HepG2 (cell line): ENCODE results near the gene FAHD1. TPM values are rescaled to one million over a fixed set of nuclear protein-coding genes. Genes with fewer than 3 reads are reported as not detected.

Experiments
- ATAC-seq: fragments of 200-7000 bp; cut with Tn5 transposase; 3 replicates; pipeline ENCODE4 v1.9.1; 2020; ENCODE audit warnings: mild to moderate bottlenecking, moderate library complexity
- BruUV-seq: library from RNA; stranded (reverse); fragments of 400-500 nt; replicated peaks from 2 replicates; lab custom pipeline; 2021; lab: Mats Ljungman, UMichigan
- CTCF ChIA-PET: fragments of 300-600 bp; formaldehyde crosslinking; extraction: SDS; loops from one replicate; lab custom pipeline; 2021; ENCODE audit warnings: low total read pairs, inconsistent platforms, low intra/inter-chr PET ratio; lab: Yijun Ruan, JAX
- POLR2A ChIA-PET: fragments of 350-600 bp; sonication (Branson Sonifier 250); formaldehyde crosslinking; loops from one replicate; lab custom pipeline; 2020; ENCODE audit warnings: antibody characterized with exemption, inconsistent platforms; lab: Yijun Ruan, JAX
- DNase-seq: peaks from one replicate; pipeline ENCODE4 v3.0.0-alpha.2; 2015; ENCODE audit warnings: low spot score
- FAIRE-seq: peaks from 3 replicates; lab custom pipeline; 2011; peaks lifted over from hg19 to GRCh38; lab: Jason Lieb, UNC
- H2AFZ ChIP-seq: one replicate; pipeline ENCODE4 v1.6.1; 2011; ENCODE audit warnings: low read length, inconsistent platforms
- H3K27ac ChIP-seq: fragments of 300-600 bp; 3 replicates; pipeline ENCODE4 v1.8.0; 2011; ENCODE audit warnings: mixed run types, mild to moderate bottlenecking, mixed read lengths, low read length, inconsistent platforms; ENCODE audit not compliant: insufficient read depth; ENCODE audit errors: extremely low read length
- H3K27me3 ChIP-seq, 2 experiments: fragments of 200-600 bp in 1 of 2; 2 replicates in 1 of 2; 3 replicates in 1 of 2; pipeline versions ENCODE4 v1.6.0 to v1.8.0; 2011; ENCODE audit warnings: low read length in 2 of 2, mild to moderate bottlenecking in 2 of 2, moderate library complexity in 2 of 2, inconsistent platforms in 1 of 2; ENCODE audit not compliant: insufficient read depth in 2 of 2, control insufficient read depth in 1 of 2
- H3K36me3 ChIP-seq, 2 experiments: fragments of 200-600 bp in 1 of 2; replicated peaks in 1 of 2; 2 replicates in 1 of 2; 3 replicates in 1 of 2; pipeline versions ENCODE4 v1.5.1 to v1.8.0; 2011; ENCODE audit warnings: low read length in 2 of 2, inconsistent platforms in 1 of 2; ENCODE audit not compliant: insufficient read depth in 2 of 2, control insufficient read depth in 1 of 2
- H3K4me1 ChIP-seq: 2 replicates; pipeline ENCODE4 v1.5.1; 2012; ENCODE audit warnings: low read length, inconsistent platforms; ENCODE audit not compliant: insufficient read depth
- H3K4me2 ChIP-seq: 2 replicates; pipeline ENCODE4 v1.6.0; 2011; ENCODE audit warnings: low read depth, low read length, inconsistent platforms
- H3K4me3 ChIP-seq, 3 experiments: fragments of 200-600 bp in 1 of 3; sonication (generic), shearing (Covaris generic) in 1 of 3; replicated peaks in 1 of 3; 2 replicates each; pipeline ENCODE4 v1.5.1; 2011 to 2016; ENCODE audit warnings: low read length in 3 of 3, inconsistent platforms in 2 of 3, low read depth in 2 of 3, mild to moderate bottlenecking in 2 of 3, control low read depth in 1 of 3, mixed read lengths in 1 of 3; ENCODE audit not compliant: insufficient read depth in 1 of 3
- H3K79me2 ChIP-seq: one replicate; pipeline ENCODE4 v1.6.1; 2011; ENCODE audit warnings: low read length, inconsistent platforms; ENCODE audit not compliant: insufficient read depth
- H3K9ac ChIP-seq: 2 replicates; pipeline ENCODE4 v1.6.0; 2011; ENCODE audit warnings: mild to moderate bottlenecking, low read depth, low read length, inconsistent platforms; ENCODE audit not compliant: insufficient read depth
- H3K9me3 ChIP-seq: 2 replicates; pipeline ENCODE4 v1.5.1; 2012; ENCODE audit warnings: mild to moderate bottlenecking, low read length
- H4K20me1 ChIP-seq: 2 replicates; pipeline ENCODE4 v1.6.0; 2011; ENCODE audit warnings: inconsistent platforms, mild to moderate bottlenecking, low read length, moderate library complexity; ENCODE audit not compliant: insufficient read depth
- FOXP1 ChIP-seq, 2 experiments: fragments of 450-650 bp in 1 of 2; IDR thresholded peaks; 2 replicates each; pipeline ENCODE4 v1.6.1; 2017 to 2018; ENCODE audit warnings: antibody characterized with exemption in 1 of 2
- MAF1 ChIP-seq: sonication (generic); formaldehyde crosslinking; IDR thresholded peaks from 2 replicates; pipeline ENCODE4 v1.5.0; 2020; ENCODE audit warnings: missing genetic modification reagents, borderline replicate concordance
- MIER2 ChIP-seq: IDR thresholded peaks from 2 replicates; pipeline ENCODE4 v1.6.1; 2016; ENCODE audit warnings: missing biosample characterization, missing genetic modification reagents
- NCOR1 ChIP-seq: fragments of 200-600 bp; sonication (generic); IDR thresholded peaks from 2 replicates; pipeline ENCODE4 v1.7.0; 2017; ENCODE audit warnings: antibody characterized with exemption, low read length, borderline replicate concordance
- RAD51 ChIP-seq: fragments of 450-650 bp; IDR thresholded peaks from 2 replicates; pipeline ENCODE4 v1.6.1; 2016; ENCODE audit warnings: borderline replicate concordance
- SOX6 ChIP-seq, 2 experiments: fragments of 450-650 bp in 1 of 2; sonication (generic) in 1 of 2; formaldehyde crosslinking in 1 of 2; IDR thresholded peaks; 2 replicates each; pipeline versions ENCODE4 v1.4.0 to v1.6.1; 2017 to 2020; ENCODE audit warnings: antibody characterized with exemption in 1 of 2, mild to moderate bottlenecking in 1 of 2, missing genetic modification reagents in 1 of 2
- SPEN ChIP-seq: sonication (generic); formaldehyde crosslinking; IDR thresholded peaks from 2 replicates; pipeline ENCODE4 v1.5.1; 2020; ENCODE audit warnings: low read depth, mild to moderate bottlenecking, missing genetic modification reagents
- SRY ChIP-seq: sonication (generic); formaldehyde crosslinking; IDR thresholded peaks from 2 replicates; pipeline ENCODE4 v1.8.0; 2022; ENCODE audit warnings: mild to moderate bottlenecking, missing genetic modification reagents
- ZNF335 ChIP-seq: sonication (generic); formaldehyde crosslinking; IDR thresholded peaks from 2 replicates; pipeline ENCODE4 v1.4.0; 2020; ENCODE audit warnings: missing genetic modification reagents
- ZNF354B ChIP-seq: sonication (generic); formaldehyde crosslinking; IDR thresholded peaks from 2 replicates; pipeline ENCODE4 v1.8.0; 2022; ENCODE audit warnings: mild to moderate bottlenecking, missing genetic modification reagents
- ZSCAN21 ChIP-seq: sonication (generic); formaldehyde crosslinking; IDR thresholded peaks from 2 replicates; pipeline ENCODE4 v1.8.0; 2022; ENCODE audit warnings: mild to moderate bottlenecking, missing genetic modification reagents, moderate library complexity, borderline replicate concordance
- WGBS: methylation state at CpG from one replicate; pipeline ENCODE4 v1.1.6; 2017; ENCODE audit warnings: low lambda C conversion rate; 5-methylcytosine and 5-hydroxymethylcytosine counted together
- in situ Hi-C: cut with HindIII; loops from 2 replicates; pipeline ENCODE4 v1.10.0; 2017; ENCODE audit warnings: low pct_unique_long_range_greater_than_20kb; ENCODE audit not compliant: extremely low pct_ligation_motif_present
- intact Hi-C: fragments of 100-400 bp; cut with micrococcal nuclease; formaldehyde crosslinking; loops from one replicate; pipeline ENCODE4 v1.10.0; 2022; ENCODE audit not compliant: unreplicated experiment
- polyA plus RNA-seq, 8 experiments: library from polyadenylated mRNA; depleted of rRNA in 3 of 8; stranded (reverse) in 7 of 8; unstranded in 1 of 8; fragments of >200 nt; fragmentation: Illumina TruSeq in 4 of 8; extraction: Trizol in 4 of 8; gene quantifications; 2 replicates each; pipeline versions ENCODE4 v1.2.1 to v1.2.3, GENCODE V29; 2011 to 2016; ENCODE audit warnings: low read depth in 4 of 8, missing spikeins in 1 of 8, mixed read lengths in 1 of 8; ENCODE audit not compliant: insufficient read depth in 1 of 8
- total RNA-seq, 5 experiments: library from RNA; depleted of rRNA; stranded (reverse); fragments of >200 nt; fragmentation: Illumina TruSeq; extraction: Trizol; gene quantifications; 2 replicates each; pipeline ENCODE4 v1.2.3, GENCODE V29; 2016; ENCODE audit warnings: low read depth in 1 of 5
- TF ChIP-seq, protein P1 (sequence below): fragments of 450-650 bp; IDR thresholded peaks from 2 replicates; pipeline ENCODE4 v1.6.1; 2017; ENCODE audit warnings: mild to moderate bottlenecking
- TF ChIP-seq, protein P2 (sequence below): sonication (generic); formaldehyde crosslinking; IDR thresholded peaks from 2 replicates; pipeline ENCODE4 v1.9.0; 2021; ENCODE audit warnings: missing genetic modification reagents, borderline replicate concordance
- TF ChIP-seq, protein P3 (sequence below): IDR thresholded peaks from 2 replicates; pipeline ENCODE4 v1.6.1; 2016; ENCODE audit warnings: low read depth, missing genetic modification reagents, missing compliant biosample characterization

The FAHD1 gene
- total and polyA plus RNA-seq, 2 of the 13 experiments (the other 11 are each of a cell fraction or from before 2014, with no cell fraction given), result 39.0 to 45.3 TPM

DNA sequence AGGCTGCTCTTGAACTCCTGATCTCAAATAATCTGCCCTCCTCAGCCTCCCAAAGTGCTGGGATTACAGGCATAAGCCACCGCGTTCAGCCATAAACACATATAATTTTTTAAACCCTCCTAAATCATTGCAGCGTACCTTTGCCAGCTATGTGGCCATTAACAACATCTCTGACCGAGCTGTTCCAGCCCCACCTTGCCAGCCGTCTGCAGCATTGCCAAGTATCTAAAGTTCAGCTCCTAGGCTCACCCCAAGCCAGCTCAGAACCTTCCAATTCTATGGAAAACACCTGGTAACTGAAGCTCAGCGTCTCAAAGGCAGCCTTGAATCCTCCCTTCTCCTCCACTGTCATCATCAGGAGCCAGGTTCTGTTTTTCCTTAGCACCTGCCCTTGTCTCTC lies 50.1 kb downstream of the FAHD1 start:
- FAIRE-seq (no peak), DNase-seq (no peak), ATAC-seq (no peak)
- Histone ChIP-seq H2AFZ (no peak overlapping the region), H3K27ac (no peak overlapping the region), H3K4me3 (no peak overlapping the region), H3K36me3 (no peaks in the 10 kb centered on the region), H3K4me1 (peaks cover 23% of the 10 kb centered on the region), H3K9me3 (no peaks in the 10 kb centered on the region), H4K20me1 (no peaks in the 10 kb centered on the region), H3K27me3 (peaks cover 1 to 8% of the 10 kb centered on the region in 2 experiments; a peak in 4 of 5 replicates), H3K9ac (no peak overlapping the region), H3K4me2 (0 out of 2 replicates have a peak overlapping the region, but pooled peaks have one; percentile 3), H3K79me2 (no peaks in the 10 kb centered on the region)
- ChIA-PET POLR2A (interaction anchor here (0.9 kb wide), 1 partner anchor 88 kb away, joined by 3 read pairs; the partner anchor contains the start of gene RPS2), CTCF (no interaction called here)
- BruUV-seq, result no TSS peak
- in situ Hi-C loops, result no loop called here
- intact Hi-C loops, result no loop called here
- WGBS, result 44% methylated on average over 6 of the region's 6 CpGs
- TF ChIP-seq, protein P1, sequence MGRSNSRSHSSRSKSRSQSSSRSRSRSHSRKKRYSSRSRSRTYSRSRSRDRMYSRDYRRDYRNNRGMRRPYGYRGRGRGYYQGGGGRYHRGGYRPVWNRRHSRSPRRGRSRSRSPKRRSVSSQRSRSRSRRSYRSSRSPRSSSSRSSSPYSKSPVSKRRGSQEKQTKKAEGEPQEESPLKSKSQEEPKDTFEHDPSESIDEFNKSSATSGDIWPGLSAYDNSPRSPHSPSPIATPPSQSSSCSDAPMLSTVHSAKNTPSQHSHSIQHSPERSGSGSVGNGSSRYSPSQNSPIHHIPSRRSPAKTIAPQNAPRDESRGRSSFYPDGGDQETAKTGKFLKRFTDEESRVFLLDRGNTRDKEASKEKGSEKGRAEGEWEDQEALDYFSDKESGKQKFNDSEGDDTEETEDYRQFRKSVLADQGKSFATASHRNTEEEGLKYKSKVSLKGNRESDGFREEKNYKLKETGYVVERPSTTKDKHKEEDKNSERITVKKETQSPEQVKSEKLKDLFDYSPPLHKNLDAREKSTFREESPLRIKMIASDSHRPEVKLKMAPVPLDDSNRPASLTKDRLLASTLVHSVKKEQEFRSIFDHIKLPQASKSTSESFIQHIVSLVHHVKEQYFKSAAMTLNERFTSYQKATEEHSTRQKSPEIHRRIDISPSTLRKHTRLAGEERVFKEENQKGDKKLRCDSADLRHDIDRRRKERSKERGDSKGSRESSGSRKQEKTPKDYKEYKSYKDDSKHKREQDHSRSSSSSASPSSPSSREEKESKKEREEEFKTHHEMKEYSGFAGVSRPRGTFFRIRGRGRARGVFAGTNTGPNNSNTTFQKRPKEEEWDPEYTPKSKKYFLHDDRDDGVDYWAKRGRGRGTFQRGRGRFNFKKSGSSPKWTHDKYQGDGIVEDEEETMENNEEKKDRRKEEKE, result no peak
- TF ChIP-seq MAF1 (CRISPR knock-in tag) (no peak), FOXP1 (IDR thresholded peaks at IDR 0.05) (no peak), FOXP1 (CRISPR knock-in tag; IDR thresholded peaks at IDR 0.05) (no peak), ZNF354B (CRISPR knock-in tag) (no peak), SPEN (no peak), SOX6 (IDR thresholded peaks at IDR 0.05) (no peak), SOX6 (CRISPR knock-in tag; IDR thresholded peaks at IDR 0.05) (no peak), MIER2 (no peak), RAD51 (no peak), NCOR1 (no peak), SRY (CRISPR knock-in tag) (no peak), ZSCAN21 (CRISPR knock-in tag) (no peak), ZNF335 (CRISPR knock-in tag) (no peak)
- TF ChIP-seq, protein P2, sequence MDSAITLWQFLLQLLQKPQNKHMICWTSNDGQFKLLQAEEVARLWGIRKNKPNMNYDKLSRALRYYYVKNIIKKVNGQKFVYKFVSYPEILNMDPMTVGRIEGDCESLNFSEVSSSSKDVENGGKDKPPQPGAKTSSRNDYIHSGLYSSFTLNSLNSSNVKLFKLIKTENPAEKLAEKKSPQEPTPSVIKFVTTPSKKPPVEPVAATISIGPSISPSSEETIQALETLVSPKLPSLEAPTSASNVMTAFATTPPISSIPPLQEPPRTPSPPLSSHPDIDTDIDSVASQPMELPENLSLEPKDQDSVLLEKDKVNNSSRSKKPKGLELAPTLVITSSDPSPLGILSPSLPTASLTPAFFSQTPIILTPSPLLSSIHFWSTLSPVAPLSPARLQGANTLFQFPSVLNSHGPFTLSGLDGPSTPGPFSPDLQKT (CRISPR knock-in tag), result no peak
- TF ChIP-seq, protein P3, sequence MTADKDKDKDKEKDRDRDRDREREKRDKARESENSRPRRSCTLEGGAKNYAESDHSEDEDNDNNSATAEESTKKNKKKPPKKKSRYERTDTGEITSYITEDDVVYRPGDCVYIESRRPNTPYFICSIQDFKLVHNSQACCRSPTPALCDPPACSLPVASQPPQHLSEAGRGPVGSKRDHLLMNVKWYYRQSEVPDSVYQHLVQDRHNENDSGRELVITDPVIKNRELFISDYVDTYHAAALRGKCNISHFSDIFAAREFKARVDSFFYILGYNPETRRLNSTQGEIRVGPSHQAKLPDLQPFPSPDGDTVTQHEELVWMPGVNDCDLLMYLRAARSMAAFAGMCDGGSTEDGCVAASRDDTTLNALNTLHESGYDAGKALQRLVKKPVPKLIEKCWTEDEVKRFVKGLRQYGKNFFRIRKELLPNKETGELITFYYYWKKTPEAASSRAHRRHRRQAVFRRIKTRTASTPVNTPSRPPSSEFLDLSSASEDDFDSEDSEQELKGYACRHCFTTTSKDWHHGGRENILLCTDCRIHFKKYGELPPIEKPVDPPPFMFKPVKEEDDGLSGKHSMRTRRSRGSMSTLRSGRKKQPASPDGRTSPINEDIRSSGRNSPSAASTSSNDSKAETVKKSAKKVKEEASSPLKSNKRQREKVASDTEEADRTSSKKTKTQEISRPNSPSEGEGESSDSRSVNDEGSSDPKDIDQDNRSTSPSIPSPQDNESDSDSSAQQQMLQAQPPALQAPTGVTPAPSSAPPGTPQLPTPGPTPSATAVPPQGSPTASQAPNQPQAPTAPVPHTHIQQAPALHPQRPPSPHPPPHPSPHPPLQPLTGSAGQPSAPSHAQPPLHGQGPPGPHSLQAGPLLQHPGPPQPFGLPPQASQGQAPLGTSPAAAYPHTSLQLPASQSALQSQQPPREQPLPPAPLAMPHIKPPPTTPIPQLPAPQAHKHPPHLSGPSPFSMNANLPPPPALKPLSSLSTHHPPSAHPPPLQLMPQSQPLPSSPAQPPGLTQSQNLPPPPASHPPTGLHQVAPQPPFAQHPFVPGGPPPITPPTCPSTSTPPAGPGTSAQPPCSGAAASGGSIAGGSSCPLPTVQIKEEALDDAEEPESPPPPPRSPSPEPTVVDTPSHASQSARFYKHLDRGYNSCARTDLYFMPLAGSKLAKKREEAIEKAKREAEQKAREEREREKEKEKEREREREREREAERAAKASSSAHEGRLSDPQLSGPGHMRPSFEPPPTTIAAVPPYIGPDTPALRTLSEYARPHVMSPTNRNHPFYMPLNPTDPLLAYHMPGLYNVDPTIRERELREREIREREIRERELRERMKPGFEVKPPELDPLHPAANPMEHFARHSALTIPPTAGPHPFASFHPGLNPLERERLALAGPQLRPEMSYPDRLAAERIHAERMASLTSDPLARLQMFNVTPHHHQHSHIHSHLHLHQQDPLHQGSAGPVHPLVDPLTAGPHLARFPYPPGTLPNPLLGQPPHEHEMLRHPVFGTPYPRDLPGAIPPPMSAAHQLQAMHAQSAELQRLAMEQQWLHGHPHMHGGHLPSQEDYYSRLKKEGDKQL, result no peak
